ENCODE measurements around the gene C3orf33.
"Not testable (repeated sequence)": the region's sequence is repeated elsewhere in the genome, so short reads cannot be mapped to it uniquely, and the experiment has no call there.

C3orf33 gene

DNA sequence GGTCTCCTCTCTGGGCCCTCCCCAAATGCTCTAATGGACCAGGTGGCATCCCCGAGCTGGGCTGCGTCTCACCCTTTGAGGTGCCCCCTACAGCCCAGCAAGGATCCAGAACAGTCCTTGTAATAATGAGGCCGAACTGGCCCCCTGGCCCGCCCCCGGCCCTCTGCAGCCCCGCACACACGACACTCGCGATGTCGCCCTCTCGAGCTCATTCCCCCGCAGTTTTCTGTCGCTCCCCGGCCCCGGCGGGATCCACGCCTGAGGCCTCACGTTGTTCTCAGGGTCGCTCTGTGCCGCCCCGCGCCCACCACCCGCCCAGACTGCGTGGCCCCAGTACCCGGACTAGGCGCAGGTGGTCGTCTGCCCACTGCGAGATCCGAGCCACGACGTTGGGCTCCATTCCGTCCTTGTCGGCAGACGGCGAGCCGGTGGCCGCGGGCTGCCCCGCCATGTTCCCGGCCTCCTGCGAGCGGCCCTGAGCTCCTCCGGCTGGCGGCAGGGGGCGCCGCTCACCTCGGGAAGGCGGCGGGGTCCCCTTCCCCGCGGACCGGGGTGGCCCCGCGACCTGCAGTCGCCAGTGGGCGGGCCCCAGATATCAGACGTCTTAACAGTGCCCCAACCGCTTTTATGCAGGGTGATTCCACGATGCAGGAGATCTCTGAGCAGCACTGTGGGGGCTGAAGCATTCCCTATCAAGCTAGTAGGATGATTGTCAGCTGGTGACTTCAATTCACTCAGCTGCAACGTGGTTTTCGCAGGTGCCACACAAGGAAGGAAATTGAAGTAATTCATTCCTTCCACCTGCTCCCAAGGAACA, at the start of gene C3orf33:
Gene C3orf33 (minus strand): TSS at position 477 of the 817 bp plus-strand sequence. CDS start 26 bp downstream, at position 451.
- peak; percentile 53 for DNase-seq (ENCODE audit: low spot score)

GRCh38 chr3:155854141-155854940, 48.3 kb upstream of the C3orf33 start, which contains the start of gene SLC33A1:
Gene SLC33A1 (minus strand): TSS chr3:155854427. CDS start chr3:155853997, 430 bp downstream.
- DNase-seq (ENCODE audit: low spot score) = peak; percentile 88

- no peak for DNase-seq (ENCODE audit: low spot score)
Observed at GRCh38 chr3:155853214-155854140, 47.4 kb upstream of the C3orf33 start.

DNA sequence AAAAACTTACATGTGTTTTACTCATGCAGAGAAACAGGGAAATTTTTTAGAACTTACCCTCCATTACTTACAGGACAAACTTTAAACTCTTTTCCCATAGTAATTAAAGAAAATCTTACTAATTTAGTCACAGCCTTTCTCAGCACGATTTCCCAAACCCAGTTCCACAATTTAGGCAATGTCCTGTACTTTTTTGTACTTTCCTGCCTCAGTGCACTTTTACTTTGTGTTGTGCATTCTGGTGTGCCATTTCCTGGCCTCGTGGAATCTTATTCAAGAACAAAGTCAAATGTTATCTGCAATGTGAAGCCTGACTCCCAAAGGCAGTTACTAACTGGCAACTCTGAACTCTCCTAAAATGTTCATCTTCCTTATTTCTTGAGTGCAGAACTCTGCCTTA, 46.3 kb upstream of the C3orf33 start:
- DNase-seq (ENCODE audit: low spot score) = no peak

DNA sequence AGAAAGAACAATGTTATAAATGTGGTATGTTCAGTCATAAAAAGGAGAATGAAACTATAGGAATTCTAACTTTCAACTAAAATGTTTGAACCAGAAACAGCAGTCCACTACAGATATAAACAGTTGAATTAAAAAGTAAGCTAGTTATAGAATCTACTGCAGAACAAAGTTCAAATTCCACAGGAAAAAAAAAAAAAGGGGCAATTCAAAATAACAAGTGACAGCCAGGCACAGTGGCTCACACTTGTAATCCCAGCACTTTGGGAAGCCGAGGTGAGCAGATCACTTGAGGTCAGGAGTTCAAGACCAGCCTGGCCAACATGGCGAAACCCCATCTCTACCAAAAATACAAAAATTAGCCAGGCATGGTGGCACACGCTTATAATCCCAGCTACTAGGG, 43.3 kb upstream of the C3orf33 start:
- DNase-seq (ENCODE audit: low spot score) = not testable (repeated sequence)

GRCh38 chr3:155847993-155848392, 41.9 kb upstream of the C3orf33 start:
- no peak for DNase-seq (ENCODE audit: low spot score)

- DNase-seq (ENCODE audit: low spot score) = no peak
Observed at GRCh38 chr3:155846119-155846518, 40.0 kb upstream of the C3orf33 start.

DNA sequence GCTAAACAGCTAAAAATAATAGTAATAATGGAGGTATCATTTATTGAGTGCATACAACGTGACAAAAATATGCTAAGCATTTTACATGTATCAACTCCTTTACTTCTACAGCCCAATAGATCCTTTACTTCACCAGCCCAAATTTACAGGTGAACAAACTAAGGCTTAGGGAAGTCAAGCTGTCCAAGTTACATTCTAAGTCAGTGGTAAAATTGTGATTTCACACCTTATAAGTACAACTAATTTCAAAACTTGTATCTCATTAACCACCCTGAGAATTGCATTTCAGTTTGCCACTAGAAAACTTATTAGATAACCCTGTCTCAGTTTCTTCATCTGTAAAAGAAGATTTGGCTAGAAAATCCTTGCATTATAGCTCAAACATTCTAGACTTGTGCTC, 37.5 kb upstream of the C3orf33 start:
- DNase-seq (ENCODE audit: low spot score) = no peak

DNA sequence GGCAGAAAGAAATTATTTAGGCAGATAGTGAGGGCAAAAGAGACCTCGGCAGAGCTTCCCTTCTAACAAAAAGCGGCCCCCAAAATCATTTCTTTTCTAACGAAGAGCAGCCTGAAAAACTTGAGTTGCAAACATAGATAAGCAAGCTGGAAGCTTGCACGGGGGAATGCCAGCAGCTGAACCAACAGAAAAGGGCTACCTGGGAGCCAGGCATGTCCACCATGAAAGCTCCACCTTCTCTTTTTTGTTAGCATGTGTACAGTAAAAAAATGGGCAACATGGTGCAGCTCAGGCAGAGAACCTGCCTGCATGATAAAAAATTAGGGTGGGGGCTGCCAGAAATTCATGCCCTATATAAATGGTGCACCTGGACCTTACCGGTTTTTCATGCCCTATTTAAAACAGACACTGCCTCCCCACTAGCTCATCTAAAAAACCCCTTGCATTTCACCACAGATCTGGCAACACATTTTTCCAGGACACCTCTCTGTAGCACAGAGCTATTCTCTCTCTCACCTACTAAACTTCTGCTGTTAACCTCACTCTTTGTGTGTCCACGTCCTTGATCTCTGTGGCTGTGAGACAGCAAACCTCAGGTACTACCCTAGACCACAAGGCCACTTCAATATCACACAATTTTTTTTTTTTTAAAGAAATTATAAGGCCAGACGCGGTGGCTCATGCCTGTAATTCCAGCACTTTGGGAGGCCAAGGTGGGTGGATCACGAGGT, 29.4 kb upstream of the C3orf33 start:
- DNase-seq (ENCODE audit: low spot score) = no peak

GRCh38 chr3:155828490-155829098, 22.5 kb upstream of the C3orf33 start:
- not testable (repeated sequence) for DNase-seq (ENCODE audit: low spot score)

- DNase-seq (ENCODE audit: low spot score) = no peak
Observed at GRCh38 chr3:155815030-155815545, 9.0 kb upstream of the C3orf33 start.

- not testable (repeated sequence) for DNase-seq (ENCODE audit: low spot score)
Observed at GRCh38 chr3:155813224-155813623, 7.1 kb upstream of the C3orf33 start.

- DNase-seq (ENCODE audit: low spot score) = no peak
Observed at GRCh38 chr3:155809181-155809580, 3.1 kb upstream of the C3orf33 start.

GRCh38 chr3:155807823-155808222, 1.7 kb upstream of the C3orf33 start:
- DNase-seq (ENCODE audit: low spot score) = no peak

DNA sequence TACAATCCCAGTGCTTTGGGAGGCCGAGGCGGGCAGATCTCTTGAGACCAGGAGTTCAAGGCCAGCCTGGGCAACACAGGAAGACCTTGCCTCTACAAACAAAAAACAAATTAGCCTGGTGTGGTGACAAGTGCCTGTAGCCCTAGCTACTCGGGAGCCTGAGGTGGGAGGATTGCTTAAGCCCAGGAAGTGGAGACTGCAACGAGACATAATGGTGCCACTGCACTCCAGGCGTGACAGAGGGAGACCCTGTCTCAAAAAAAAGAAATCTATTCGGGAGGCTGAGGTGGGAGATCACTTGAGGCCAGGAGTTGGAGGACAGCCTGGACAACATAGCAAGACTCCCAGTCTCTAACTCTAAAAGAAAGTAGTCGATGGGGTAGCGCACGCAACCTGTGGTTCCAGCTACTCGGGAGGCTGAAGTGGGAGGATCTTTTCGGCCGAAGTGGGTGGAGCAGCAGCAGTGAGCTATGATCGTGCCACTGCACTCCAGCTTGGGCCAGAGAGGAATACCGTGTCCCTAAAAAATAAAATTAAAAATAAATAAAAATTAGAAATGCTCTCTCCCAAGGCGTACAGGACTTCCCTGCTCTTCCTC, 775 bp downstream of the C3orf33 start:
- DNase-seq (ENCODE audit: low spot score) = no peak

DNA sequence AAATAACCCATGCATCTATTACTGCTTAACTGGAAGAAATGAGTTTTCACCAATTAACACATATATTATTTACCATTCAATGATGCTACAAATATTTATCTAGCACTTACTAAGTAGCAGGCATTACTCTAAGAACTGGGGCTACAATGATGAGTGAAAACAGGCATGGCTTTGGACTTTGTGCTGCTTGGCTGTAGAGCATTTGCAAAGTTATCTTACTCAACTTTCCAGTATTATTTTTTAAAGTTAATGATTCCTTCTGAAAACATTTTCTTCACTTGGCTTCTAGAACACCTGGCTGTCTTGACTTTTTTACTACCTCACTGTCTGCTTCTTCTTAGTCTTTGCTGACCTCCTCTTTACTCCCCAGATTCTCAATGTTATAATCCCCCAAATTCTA, 1.8 kb downstream of the C3orf33 start:
- no peak for DNase-seq (ENCODE audit: low spot score)

DNA sequence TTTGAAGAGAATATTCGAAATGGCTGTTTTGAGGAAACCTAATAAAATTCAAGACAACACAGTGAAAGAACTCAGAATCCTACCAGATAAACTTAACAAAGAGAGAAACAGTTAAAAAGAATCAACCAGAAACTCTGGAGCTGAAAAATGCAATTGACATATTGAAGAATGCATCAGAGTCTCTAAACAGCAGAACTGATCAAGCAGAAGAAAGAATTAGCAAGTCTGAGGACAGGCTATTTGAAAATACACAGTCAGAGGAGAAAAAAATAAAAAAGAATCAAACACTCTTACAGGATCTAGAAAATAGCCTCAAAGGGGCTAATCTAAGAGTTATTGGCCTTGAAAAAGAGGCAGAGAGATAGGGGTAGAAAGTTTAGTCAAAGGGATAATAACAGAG, 13.5 kb downstream of the C3orf33 start:
- DNase-seq (ENCODE audit: low spot score) = no peak

GRCh38 chr3:155791190-155791589, 14.9 kb downstream of the C3orf33 start:
- no peak for DNase-seq (ENCODE audit: low spot score)

GRCh38 chr3:155790272-155790925, 15.7 kb downstream of the C3orf33 start:
- DNase-seq (ENCODE audit: low spot score) = no peak
